HepG2 (cell line): ENCODE results near the gene HSPA4L. TPM values are rescaled to one million over a fixed set of nuclear protein-coding genes. Genes with fewer than 3 reads are reported as not detected.

Source experiments
- ATAC-seq: fragments of 200-7000 bp; cut with Tn5 transposase; 3 replicates; pipeline ENCODE4 v1.9.1; 2020; ENCODE audit warnings: mild to moderate bottlenecking, moderate library complexity
- BruUV-seq: library from RNA; stranded (reverse); fragments of 400-500 nt; replicated peaks from 2 replicates; lab custom pipeline; 2021; lab: Mats Ljungman, UMichigan
- CTCF ChIA-PET: fragments of 300-600 bp; formaldehyde crosslinking; extraction: SDS; loops from one replicate; lab custom pipeline; 2021; ENCODE audit warnings: low total read pairs, inconsistent platforms, low intra/inter-chr PET ratio; lab: Yijun Ruan, JAX
- POLR2A ChIA-PET: fragments of 350-600 bp; sonication (Branson Sonifier 250); formaldehyde crosslinking; loops from one replicate; lab custom pipeline; 2020; ENCODE audit warnings: antibody characterized with exemption, inconsistent platforms; lab: Yijun Ruan, JAX
- DNase-seq: peaks from one replicate; pipeline ENCODE4 v3.0.0-alpha.2; 2015; ENCODE audit warnings: low spot score
- FAIRE-seq: peaks from 3 replicates; lab custom pipeline; 2011; peaks lifted over from hg19 to GRCh38; lab: Jason Lieb, UNC
- H2AFZ ChIP-seq: one replicate; pipeline ENCODE4 v1.6.1; 2011; ENCODE audit warnings: low read length, inconsistent platforms
- H3K27ac ChIP-seq: fragments of 300-600 bp; 3 replicates; pipeline ENCODE4 v1.8.0; 2011; ENCODE audit warnings: mixed run types, mild to moderate bottlenecking, mixed read lengths, low read length, inconsistent platforms; ENCODE audit not compliant: insufficient read depth; ENCODE audit errors: extremely low read length
- H3K27me3 ChIP-seq, 2 experiments: fragments of 200-600 bp in 1 of 2; 2 replicates in 1 of 2; 3 replicates in 1 of 2; pipeline versions ENCODE4 v1.6.0 to v1.8.0; 2011; ENCODE audit warnings: low read length in 2 of 2, mild to moderate bottlenecking in 2 of 2, moderate library complexity in 2 of 2, inconsistent platforms in 1 of 2; ENCODE audit not compliant: insufficient read depth in 2 of 2, control insufficient read depth in 1 of 2
- H3K36me3 ChIP-seq, 2 experiments: fragments of 200-600 bp in 1 of 2; replicated peaks in 1 of 2; 2 replicates in 1 of 2; 3 replicates in 1 of 2; pipeline versions ENCODE4 v1.5.1 to v1.8.0; 2011; ENCODE audit warnings: low read length in 2 of 2, inconsistent platforms in 1 of 2; ENCODE audit not compliant: insufficient read depth in 2 of 2, control insufficient read depth in 1 of 2
- H3K4me1 ChIP-seq: 2 replicates; pipeline ENCODE4 v1.5.1; 2012; ENCODE audit warnings: low read length, inconsistent platforms; ENCODE audit not compliant: insufficient read depth
- H3K4me2 ChIP-seq: 2 replicates; pipeline ENCODE4 v1.6.0; 2011; ENCODE audit warnings: low read depth, low read length, inconsistent platforms
- H3K4me3 ChIP-seq, 3 experiments: fragments of 200-600 bp in 1 of 3; sonication (generic), shearing (Covaris generic) in 1 of 3; replicated peaks in 1 of 3; 2 replicates each; pipeline ENCODE4 v1.5.1; 2011 to 2016; ENCODE audit warnings: low read length in 3 of 3, inconsistent platforms in 2 of 3, low read depth in 2 of 3, mild to moderate bottlenecking in 2 of 3, control low read depth in 1 of 3, mixed read lengths in 1 of 3; ENCODE audit not compliant: insufficient read depth in 1 of 3
- H3K79me2 ChIP-seq: one replicate; pipeline ENCODE4 v1.6.1; 2011; ENCODE audit warnings: low read length, inconsistent platforms; ENCODE audit not compliant: insufficient read depth
- H3K9ac ChIP-seq: 2 replicates; pipeline ENCODE4 v1.6.0; 2011; ENCODE audit warnings: mild to moderate bottlenecking, low read depth, low read length, inconsistent platforms; ENCODE audit not compliant: insufficient read depth
- H3K9me3 ChIP-seq: 2 replicates; pipeline ENCODE4 v1.5.1; 2012; ENCODE audit warnings: mild to moderate bottlenecking, low read length
- H4K20me1 ChIP-seq: 2 replicates; pipeline ENCODE4 v1.6.0; 2011; ENCODE audit warnings: inconsistent platforms, mild to moderate bottlenecking, low read length, moderate library complexity; ENCODE audit not compliant: insufficient read depth
- GABPB1 ChIP-seq: IDR thresholded peaks from 2 replicates; pipeline ENCODE4 v1.6.1; 2016; ENCODE audit warnings: mild to moderate bottlenecking, missing genetic modification reagents, moderate library complexity, missing compliant biosample characterization
- IKZF4 ChIP-seq: sonication (generic); formaldehyde crosslinking; IDR thresholded peaks from 2 replicates; pipeline ENCODE4 v1.5.1; 2020; ENCODE audit warnings: borderline replicate concordance, mild to moderate bottlenecking, low read depth, missing genetic modification reagents; ENCODE audit errors: not compliant biosample characterization
- KLF6 ChIP-seq: IDR thresholded peaks from 2 replicates; pipeline ENCODE4 v1.8.0; 2016; ENCODE audit warnings: missing biosample characterization, missing genetic modification reagents
- SNAI1 ChIP-seq: sonication (generic); formaldehyde crosslinking; IDR thresholded peaks from 2 replicates; pipeline ENCODE4 v1.5.0; 2020; ENCODE audit warnings: mild to moderate bottlenecking, missing genetic modification reagents, borderline replicate concordance
- STAG1 ChIP-seq: sonication (generic); formaldehyde crosslinking; IDR thresholded peaks from 2 replicates; pipeline ENCODE4 v1.4.0; 2020; ENCODE audit warnings: missing genetic modification reagents
- ZFAT ChIP-seq: sonication (generic); formaldehyde crosslinking; conservative IDR thresholded peaks from 2 replicates; pipeline ENCODE4 v1.8.1; 2023; ENCODE audit warnings: missing genetic modification reagents, inconsistent platforms
- ZMYM4 ChIP-seq: sonication (generic); formaldehyde crosslinking; IDR thresholded peaks from 2 replicates; pipeline ENCODE4 v1.8.1; 2023; ENCODE audit warnings: mild to moderate bottlenecking, missing genetic modification reagents
- ZNF329 ChIP-seq: sonication (generic); formaldehyde crosslinking; IDR thresholded peaks from 2 replicates; pipeline ENCODE4 v1.9.0; 2021; ENCODE audit warnings: low read depth, mild to moderate bottlenecking, missing genetic modification reagents
- ZNF883 ChIP-seq: sonication (generic); formaldehyde crosslinking; IDR thresholded peaks from 2 replicates; pipeline ENCODE4 v1.5.1; 2020; ENCODE audit warnings: mild to moderate bottlenecking, missing genetic modification reagents; ENCODE audit errors: not compliant biosample characterization
- WGBS: methylation state at CpG from one replicate; pipeline ENCODE4 v1.1.6; 2017; ENCODE audit warnings: low lambda C conversion rate; 5-methylcytosine and 5-hydroxymethylcytosine counted together
- in situ Hi-C: cut with HindIII; loops from 2 replicates; pipeline ENCODE4 v1.10.0; 2017; ENCODE audit warnings: low pct_unique_long_range_greater_than_20kb; ENCODE audit not compliant: extremely low pct_ligation_motif_present
- intact Hi-C: fragments of 100-400 bp; cut with micrococcal nuclease; formaldehyde crosslinking; loops from one replicate; pipeline ENCODE4 v1.10.0; 2022; ENCODE audit not compliant: unreplicated experiment
- polyA plus RNA-seq, 8 experiments: library from polyadenylated mRNA; depleted of rRNA in 3 of 8; stranded (reverse) in 7 of 8; unstranded in 1 of 8; fragments of >200 nt; fragmentation: Illumina TruSeq in 4 of 8; extraction: Trizol in 4 of 8; gene quantifications; 2 replicates each; pipeline versions ENCODE4 v1.2.1 to v1.2.3, GENCODE V29; 2011 to 2016; ENCODE audit warnings: low read depth in 4 of 8, missing spikeins in 1 of 8, mixed read lengths in 1 of 8; ENCODE audit not compliant: insufficient read depth in 1 of 8
- total RNA-seq, 5 experiments: library from RNA; depleted of rRNA; stranded (reverse); fragments of >200 nt; fragmentation: Illumina TruSeq; extraction: Trizol; gene quantifications; 2 replicates each; pipeline ENCODE4 v1.2.3, GENCODE V29; 2016; ENCODE audit warnings: low read depth in 1 of 5
- TF ChIP-seq, protein P1 (sequence below): sonication (generic); formaldehyde crosslinking; IDR thresholded peaks from 2 replicates; pipeline ENCODE4 v1.5.0; 2020; ENCODE audit warnings: mild to moderate bottlenecking, missing genetic modification reagents, moderate library complexity
- TF ChIP-seq, protein P2 (sequence below): sonication (generic); formaldehyde crosslinking; IDR thresholded peaks from 2 replicates; pipeline ENCODE4 v1.5.0; 2020; ENCODE audit warnings: missing genetic modification reagents
- TF ChIP-seq, protein P3 (sequence below): sonication (generic); formaldehyde crosslinking; IDR thresholded peaks from 2 replicates; pipeline ENCODE4 v1.5.0; 2020; ENCODE audit warnings: missing genetic modification reagents, mild to moderate bottlenecking, borderline replicate concordance

HSPA4L gene
- total and polyA plus RNA-seq, 2 of the 13 experiments (the other 11 are each of a cell fraction or from before 2014, with no cell fraction given): 3.7 to 31.5 TPM

DNA sequence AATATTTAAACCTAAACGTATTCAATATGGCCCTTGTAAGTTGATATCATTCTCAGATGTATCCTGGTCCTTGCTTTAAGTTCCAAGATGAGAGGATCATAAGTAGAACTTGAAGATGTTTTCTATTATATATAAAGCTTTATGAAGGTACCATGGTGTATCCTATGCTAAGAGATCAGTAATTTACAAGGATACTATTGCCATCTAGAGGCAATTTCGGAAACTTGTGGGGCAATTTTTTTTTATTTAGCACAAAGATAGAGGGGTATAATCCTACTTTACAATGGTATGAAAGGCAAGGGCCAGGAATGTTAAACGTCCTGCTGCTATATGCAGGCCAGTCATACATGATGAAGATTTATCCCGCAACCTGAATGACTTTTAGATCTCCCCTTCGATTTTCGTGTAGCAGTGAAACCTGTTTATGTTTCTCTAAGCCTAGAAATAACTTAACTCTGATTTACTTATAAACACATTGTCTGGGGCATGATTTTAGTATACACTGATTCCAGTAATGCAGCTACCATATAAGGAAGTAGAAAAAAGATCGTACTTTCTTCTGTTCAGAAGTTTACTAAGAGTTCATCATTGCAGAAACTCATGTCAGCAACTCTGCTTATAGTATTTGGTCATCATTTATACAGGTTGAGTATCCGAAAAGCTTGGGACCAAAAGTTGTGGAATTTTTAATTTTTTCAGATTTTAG is 49.3 kb upstream of the HSPA4L start:
- no peaks in the 10 kb centered on the region for H3K36me3 ChIP-seq
- POLR2A ChIA-PET: no interaction called here
- DNase-seq: peak; percentile 35
- no peaks in the 10 kb centered on the region for H3K9me3 ChIP-seq
- H3K27me3 ChIP-seq: no peaks in the 10 kb centered on the region; a peak in 1 of 5 replicates
- no peak overlapping the region for H3K4me2 ChIP-seq
- WGBS: under 1% methylated on average over 8 of the region's 8 CpGs
- intact Hi-C loops (loop anchor here (1.0 to 5.0 kb wide), 2 partner anchors 110 to 127 kb away; no protein-coding TSS in a partner anchor), in situ Hi-C loops (loop anchor here (5.0 kb wide), 1 partner anchor 130 kb away; no protein-coding TSS in a partner anchor)
- peak; percentile 82 for ATAC-seq
- no peak for FAIRE-seq
- H3K9ac ChIP-seq: no peak overlapping the region
- TF ChIP-seq, protein P1, sequence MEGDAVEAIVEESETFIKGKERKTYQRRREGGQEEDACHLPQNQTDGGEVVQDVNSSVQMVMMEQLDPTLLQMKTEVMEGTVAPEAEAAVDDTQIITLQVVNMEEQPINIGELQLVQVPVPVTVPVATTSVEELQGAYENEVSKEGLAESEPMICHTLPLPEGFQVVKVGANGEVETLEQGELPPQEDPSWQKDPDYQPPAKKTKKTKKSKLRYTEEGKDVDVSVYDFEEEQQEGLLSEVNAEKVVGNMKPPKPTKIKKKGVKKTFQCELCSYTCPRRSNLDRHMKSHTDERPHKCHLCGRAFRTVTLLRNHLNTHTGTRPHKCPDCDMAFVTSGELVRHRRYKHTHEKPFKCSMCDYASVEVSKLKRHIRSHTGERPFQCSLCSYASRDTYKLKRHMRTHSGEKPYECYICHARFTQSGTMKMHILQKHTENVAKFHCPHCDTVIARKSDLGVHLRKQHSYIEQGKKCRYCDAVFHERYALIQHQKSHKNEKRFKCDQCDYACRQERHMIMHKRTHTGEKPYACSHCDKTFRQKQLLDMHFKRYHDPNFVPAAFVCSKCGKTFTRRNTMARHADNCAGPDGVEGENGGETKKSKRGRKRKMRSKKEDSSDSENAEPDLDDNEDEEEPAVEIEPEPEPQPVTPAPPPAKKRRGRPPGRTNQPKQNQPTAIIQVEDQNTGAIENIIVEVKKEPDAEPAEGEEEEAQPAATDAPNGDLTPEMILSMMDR: peak; percentile 54
- TF ChIP-seq IKZF4 (CRISPR knock-in tag): no peak
- TF ChIP-seq STAG1 (CRISPR knock-in tag): peak; percentile 71
- no peaks in the 10 kb centered on the region for H4K20me1 ChIP-seq
- no TSS peak for BruUV-seq
- no peaks in the 10 kb centered on the region for H3K79me2 ChIP-seq
- H3K27ac ChIP-seq: no peak overlapping the region
- H3K4me1 ChIP-seq: no peaks in the 10 kb centered on the region
- H3K4me3 ChIP-seq: no peak overlapping the region
- CTCF ChIA-PET: interaction anchor here (2.7 kb wide), 1 partner anchor 128 kb away, joined by 43 read pairs; no protein-coding TSS in a partner anchor
- no peak overlapping the region for H2AFZ ChIP-seq

DNA sequence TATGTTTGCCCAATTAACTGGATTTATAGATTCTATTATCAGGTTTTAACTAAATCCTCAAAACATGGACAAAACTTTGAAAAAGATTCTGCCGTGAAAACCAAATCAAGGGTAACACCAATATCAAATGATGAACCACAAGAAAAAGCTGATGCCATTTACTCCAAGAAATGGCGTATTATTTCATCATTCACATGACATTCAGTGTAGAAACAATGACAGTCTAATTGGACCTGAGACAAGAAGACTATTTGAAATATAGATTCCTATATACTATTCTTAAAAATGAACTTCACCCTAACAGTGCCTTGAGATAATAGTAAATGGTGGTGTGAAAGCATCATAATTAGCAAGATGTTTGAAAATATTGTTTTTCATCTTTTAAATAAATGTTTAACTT is 47.1 kb upstream of the HSPA4L start:
- Histone ChIP-seq H2AFZ (no peak overlapping the region), H3K9me3 (no peaks in the 10 kb centered on the region), H3K27ac (no peak overlapping the region), H3K79me2 (no peaks in the 10 kb centered on the region), H4K20me1 (no peaks in the 10 kb centered on the region), H3K4me1 (no peaks in the 10 kb centered on the region), H3K4me2 (no peak overlapping the region), H3K4me3 (no peak overlapping the region), H3K27me3 (no peaks in the 10 kb centered on the region; a peak in 1 of 5 replicates), H3K36me3 (no peaks in the 10 kb centered on the region), H3K9ac (no peak overlapping the region)
- ATAC-seq (no peak), FAIRE-seq (no peak), DNase-seq (no peak)
- no TSS peak for BruUV-seq
- ChIA-PET POLR2A (no interaction called here), CTCF (interaction anchor here (1.5 kb wide), 1 partner anchor 130 kb away, joined by 3 read pairs; no protein-coding TSS in a partner anchor)
- in situ Hi-C loops: loop anchor here (5.0 kb wide), 1 partner anchor 133 kb away; no protein-coding TSS in a partner anchor
- 36% methylated on average over 2 of the region's 2 CpGs for WGBS
- intact Hi-C loops: loop anchor here (5.0 kb wide), 1 partner anchor 113 kb away; no protein-coding TSS in a partner anchor
- no peak for TF ChIP-seq ZNF329 (CRISPR knock-in tag)
- TF ChIP-seq ZMYM4 (CRISPR knock-in tag): no peak
- TF ChIP-seq ZNF883 (CRISPR knock-in tag): no peak
- TF ChIP-seq, protein P2, sequence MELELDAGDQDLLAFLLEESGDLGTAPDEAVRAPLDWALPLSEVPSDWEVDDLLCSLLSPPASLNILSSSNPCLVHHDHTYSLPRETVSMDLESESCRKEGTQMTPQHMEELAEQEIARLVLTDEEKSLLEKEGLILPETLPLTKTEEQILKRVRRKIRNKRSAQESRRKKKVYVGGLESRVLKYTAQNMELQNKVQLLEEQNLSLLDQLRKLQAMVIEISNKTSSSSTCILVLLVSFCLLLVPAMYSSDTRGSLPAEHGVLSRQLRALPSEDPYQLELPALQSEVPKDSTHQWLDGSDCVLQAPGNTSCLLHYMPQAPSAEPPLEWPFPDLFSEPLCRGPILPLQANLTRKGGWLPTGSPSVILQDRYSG (CRISPR knock-in tag): no peak
- TF ChIP-seq, protein P3, sequence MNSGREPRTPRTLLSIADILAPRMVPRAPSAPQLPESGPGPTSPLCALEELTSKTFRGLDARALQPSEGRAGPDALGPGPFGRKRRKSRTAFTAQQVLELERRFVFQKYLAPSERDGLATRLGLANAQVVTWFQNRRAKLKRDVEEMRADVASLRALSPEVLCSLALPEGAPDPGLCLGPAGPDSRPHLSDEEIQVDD (CRISPR knock-in tag): no peak
- TF ChIP-seq SNAI1: no peak
- no peak for TF ChIP-seq ZFAT (CRISPR knock-in tag)
- no peak for TF ChIP-seq KLF6 (CRISPR knock-in tag)
- no peak for TF ChIP-seq GABPB1 (CRISPR knock-in tag)
